Measurements from ENCODE around the gene VSIR.

- TF ChIP-seq YY1 (IDR thresholded peaks at IDR 0.05; ENCODE audit: insufficient read depth, insufficient read length) = no peak
- TF ChIP-seq ZNF274 (IDR thresholded peaks at IDR 0.05; ENCODE audit: low read depth, low read length) = no peak
Observed at GRCh38 chr10:71726580-71727104, 46.7 kb downstream of the VSIR start.
